ENCODE measurements around the gene ABHD17C.
A peak's percentile ranks its signal among the peaks of the same experiment; 100 is the strongest.

The ABHD17C gene

GRCh38 chr15:80697075-80697685 lies 2.1 kb downstream of the ABHD17C start:
- TF ChIP-seq CTCF (conservative IDR thresholded peaks at IDR 0.05; ENCODE audit: low read depth, low read length): no peak
- DNase-seq (ENCODE audit: low read depth): no peak
- peak overlapping the region; percentile 74 for H3K4me3 ChIP-seq (ENCODE audit: low read depth, low read length)

GRCh38 chr15:80698676-80699075 lies 3.6 kb downstream of the ABHD17C start:
- H3K4me3 ChIP-seq (ENCODE audit: low read depth, low read length): no peak overlapping the region
- TF ChIP-seq CTCF (conservative IDR thresholded peaks at IDR 0.05; ENCODE audit: low read depth, low read length): no peak
- peak; percentile 30 for DNase-seq (ENCODE audit: low read depth)

GRCh38 chr15:80699981-80700380 lies 4.9 kb downstream of the ABHD17C start:
- H3K4me3 ChIP-seq (ENCODE audit: low read depth, low read length): no peak overlapping the region
- no peak for DNase-seq (ENCODE audit: low read depth)
- TF ChIP-seq CTCF (conservative IDR thresholded peaks at IDR 0.05; ENCODE audit: low read depth, low read length): no peak

GRCh38 chr15:80701676-80702311 lies 6.7 kb downstream of the ABHD17C start:
- DNase-seq (ENCODE audit: low read depth): no peak
- TF ChIP-seq CTCF (conservative IDR thresholded peaks at IDR 0.05; ENCODE audit: low read depth, low read length): no peak
- H3K4me3 ChIP-seq (ENCODE audit: low read depth, low read length): no peak overlapping the region

- no peak for TF ChIP-seq CTCF (conservative IDR thresholded peaks at IDR 0.05; ENCODE audit: low read depth, low read length)
- no peak for DNase-seq (ENCODE audit: low read depth)
- no peak overlapping the region for H3K4me3 ChIP-seq (ENCODE audit: low read depth, low read length)
Measured at GRCh38 chr15:80703081-80703480, 8.0 kb downstream of the ABHD17C start.

- H3K4me3 ChIP-seq (ENCODE audit: low read depth, low read length): no peak overlapping the region
- DNase-seq (ENCODE audit: low read depth): no peak
- TF ChIP-seq CTCF (conservative IDR thresholded peaks at IDR 0.05; ENCODE audit: low read depth, low read length): no peak
Measured at GRCh38 chr15:80703965-80704364, 8.9 kb downstream of the ABHD17C start.

GRCh38 chr15:80706161-80706560 lies 11.1 kb downstream of the ABHD17C start:
- H3K4me3 ChIP-seq (ENCODE audit: low read depth, low read length): no peak overlapping the region
- DNase-seq (ENCODE audit: low read depth): no peak
- no peak for TF ChIP-seq CTCF (conservative IDR thresholded peaks at IDR 0.05; ENCODE audit: low read depth, low read length)

Data from choroid plexus epithelial cell (primary cell).